Tongue (tissue), 2 donors: ENCODE results near the gene NCOA5. TPM values are rescaled to one million over a fixed set of nuclear protein-coding genes. Genes with fewer than 3 reads are reported as not detected.

ENCODE experiments used
- DNase-seq: peaks from one replicate; pipeline ENCODE4 v3.0.0-alpha.2; 2015
- total RNA-seq: library from RNA; depleted of rRNA; stranded (reverse); fragments of >200 nt; gene quantifications from one replicate; pipeline ENCODE4 v1.2.3, GENCODE V29; 2014

The NCOA5 gene
- total RNA-seq, 1 donor from 2014 or later, result 32.4 TPM

GRCh38 chr20:46035713-46036112 is 54.0 kb downstream of the NCOA5 start:
- DNase-seq, result no peak

GRCh38 chr20:46035253-46035652 is 54.5 kb downstream of the NCOA5 start:
- no peak for DNase-seq

- DNase-seq, result no peak
These were observed 55.7 kb downstream of the NCOA5 start for GRCh38 chr20:46034039-46034438.

- no peak for DNase-seq
These were observed 58.0 kb downstream of the NCOA5 start for GRCh38 chr20:46031701-46032254.

GRCh38 chr20:46031014-46031569 is 58.7 kb downstream of the NCOA5 start:
- DNase-seq, result no peak

GRCh38 chr20:46030284-46031013 is 59.3 kb downstream of the NCOA5 start:
- DNase-seq, result no peak

- DNase-seq, result no peak
These were observed 60.9 kb downstream of the NCOA5 start, which contains the start of gene SLC12A5 for GRCh38 chr20:46028772-46029371. TSS of gene SLC12A5 (plus strand) at chr20:46029215. CDS start at chr20:46029345, 130 bp downstream.

- no peak for DNase-seq
These were observed 61.7 kb downstream of the NCOA5 start for GRCh38 chr20:46028110-46028509.

GRCh38 chr20:46027245-46027853 is 62.4 kb downstream of the NCOA5 start:
- peak; percentile 79 for DNase-seq

- DNase-seq, result no peak
These were observed 64.4 kb downstream of the NCOA5 start for GRCh38 chr20:46025376-46025783.

GRCh38 chr20:46023999-46024398 is 65.8 kb downstream of the NCOA5 start:
- no peak for DNase-seq

GRCh38 chr20:46023148-46023484 is 66.6 kb downstream of the NCOA5 start:
- DNase-seq, result no peak

- DNase-seq, result peak; percentile 48
These were observed 67.2 kb downstream of the NCOA5 start for GRCh38 chr20:46022411-46023147.

- DNase-seq, result no peak
These were observed 68.1 kb downstream of the NCOA5 start for GRCh38 chr20:46021361-46022359.

GRCh38 chr20:46020555-46020954 is 69.2 kb downstream of the NCOA5 start:
- no peak for DNase-seq

GRCh38 chr20:46018611-46019010 is 71.2 kb downstream of the NCOA5 start:
- DNase-seq, result no peak

GRCh38 chr20:46018112-46018511 is 71.7 kb downstream of the NCOA5 start:
- no peak for DNase-seq

GRCh38 chr20:46017272-46017671 is 72.5 kb downstream of the NCOA5 start:
- no peak for DNase-seq

- no peak for DNase-seq
These were observed 75.0 kb downstream of the NCOA5 start for GRCh38 chr20:46014517-46015396.
